Measurements from ENCODE around the gene INO80E. TPM values are rescaled to one million over a fixed set of nuclear protein-coding genes. Genes with fewer than 3 reads are reported as not detected.

The INO80E gene
- total and polyA plus RNA-seq, 2 of the 8 experiments (the other 6 are each of a cell fraction or from before 2014, with no cell fraction given) = 43.0 to 91.2 TPM

GRCh38 chr16:29996766-29997250 lies 767 bp downstream of the INO80E start:
- no peak overlapping the region for H3K4ac ChIP-seq (replicated peaks; ENCODE audit: insufficient read length, low read depth, low read length)
- peak overlapping the region in 3 of 4 experiments; percentile 24 to 81 (median 51); a peak in 5 of 7 replicates for H3K9ac ChIP-seq (replicated peaks in 1 of 4; ENCODE audit: extremely low read depth in 1 of 4, low read depth in 3 of 4, low read length in 3 of 4)
- H2BK120ac ChIP-seq (replicated peaks; ENCODE audit: low read depth, low read length) = no peak overlapping the region
- H4K8ac ChIP-seq (ENCODE audit: extremely low read depth, insufficient read depth, low read length) = 0 out of 2 replicates have a peak overlapping the region, but pooled peaks have one; percentile 64
- H3K27ac ChIP-seq (ENCODE audit: low read depth, low read length) = no peak overlapping the region
- 38% methylated on average over 9 of the region's 9 CpGs; no CpG with 5 or more reads in 1 of the 2 experiments for WGBS, 2 experiments (ENCODE audit: extremely low coverage in 1 of 2, insufficient coverage in 1 of 2, insufficient read length in 1 of 2, insufficient replicate concordance in 2 of 2, low coverage in 1 of 2, low lambda C conversion rate in 2 of 2, missing lambda C conversion rate in 1 of 2)
- no peak overlapping the region for H2BK12ac ChIP-seq (ENCODE audit: low read depth, low read length)
- no peak overlapping the region for H3K14ac ChIP-seq (ENCODE audit: insufficient read length)
- peaks cover 0 to 5% of the 10 kb centered on the region in 2 experiments for H4K20me1 ChIP-seq (replicated peaks in 1 of 2; ENCODE audit: control insufficient read depth in 1 of 2, insufficient read depth in 2 of 2, low read length in 2 of 2)
- peaks cover 3% of the 10 kb centered on the region; the same call in 1 of the 2 replicates for H3K79me1 ChIP-seq (ENCODE audit: low read depth, low read length)
- H3K79me2 ChIP-seq (ENCODE audit: control insufficient read depth in 1 of 2, insufficient read depth in 2 of 2, low read length in 2 of 2) = peaks cover 0 to 7% of the 10 kb centered on the region in 2 experiments; a peak in 1 of 4 replicates
- peak overlapping the region; percentile 85; the same call in 1 of the 2 replicates for H3K18ac ChIP-seq (ENCODE audit: extremely low read depth, low read length)
- DNase-seq (ENCODE audit: low read depth in 1 of 2, low spot score in 2 of 2) (no peak), FAIRE-seq (no peak)
- no peak overlapping the region for H3K23ac ChIP-seq (ENCODE audit: insufficient read length)
- peak overlapping the region; percentile 75 to 91 (median 80) for H3K4me3 ChIP-seq (ENCODE audit: extremely low read depth in 1 of 4, insufficient read depth in 2 of 4, low read depth in 3 of 4, low read length in 4 of 4)
- TF ChIP-seq E2F6 (IDR thresholded peaks at IDR 0.05) (peak; percentile 59), RAD21 (IDR thresholded peaks at IDR 0.05 in 1 of 2, conservative IDR thresholded peaks at IDR 0.05 in 1 of 2; ENCODE audit: low read depth in 2 of 2, low read length in 2 of 2) (no peak)
- no peak overlapping the region for H2AK5ac ChIP-seq (ENCODE audit: low read depth, low read length)
- CTCF ChIA-PET (ENCODE audit: partially characterized antibody) = interaction anchor here (0.6 to 1.6 kb wide), 4 partner anchors 9 to 40 kb away, joined by 3 to 6 read pairs (median 4); partner anchors contain the start of gene TLCD3B
- H3K4me2 ChIP-seq (ENCODE audit: insufficient read depth in 1 of 2, low read depth in 2 of 2, low read length in 2 of 2) = peak overlapping the region; percentile 78 to 92
- no peaks in the 10 kb centered on the region for H3K27me3 ChIP-seq (replicated peaks in 1 of 4; ENCODE audit: control insufficient read depth in 3 of 4, extremely low read depth in 1 of 4, insufficient read depth in 3 of 4, low read length in 3 of 4)
- H3K4me1 ChIP-seq (replicated peaks in 1 of 4; ENCODE audit: control insufficient read depth in 3 of 4, insufficient read depth in 4 of 4, low read length in 3 of 4) = peaks cover 0 to 13% (median 5%) of the 10 kb centered on the region in 4 experiments; a peak in 6 of 7 replicates
- 0 out of 2 replicates have a peak overlapping the region, but pooled peaks have one; percentile 16 for H2BK5ac ChIP-seq (ENCODE audit: low read depth, low read length)
- POLR2A ChIA-PET (ENCODE audit: partially characterized antibody) = interaction anchor here (0.7 to 5.5 kb wide), 6 partner anchors 9 to 109 kb away, joined by 3 to 34 read pairs (median 4); partner anchors contain the start of gene TAOK2
- peaks cover 9% of the 10 kb centered on the region; the same call in 1 of the 2 replicates for H3K23me2 ChIP-seq (ENCODE audit: low read depth, low read length)
- H2BK15ac ChIP-seq (ENCODE audit: low read length) = no peak overlapping the region; the same call in 1 of the 2 replicates
- no peak overlapping the region for H4K91ac ChIP-seq (replicated peaks; ENCODE audit: insufficient read length, low read length)
- no peaks in the 10 kb centered on the region for H3K9me3 ChIP-seq (ENCODE audit: insufficient read depth in 2 of 2, low read depth in 1 of 2, low read length in 1 of 2)
- peak overlapping the region; percentile 28; the same call in 1 of the 2 replicates for H2AFZ ChIP-seq (ENCODE audit: low read length)
- peaks cover 0 to 10% (median under 1%) of the 10 kb centered on the region in 4 experiments; a peak in 5 of 8 replicates for H3K36me3 ChIP-seq (ENCODE audit: control insufficient read depth in 2 of 4, insufficient read depth in 4 of 4, low read length in 3 of 4)
- H4K5ac ChIP-seq (ENCODE audit: insufficient read length, low read depth, low read length) = peak overlapping the region; percentile 58
- H2BK20ac ChIP-seq (ENCODE audit: low read length) = no peak overlapping the region
- peak overlapping the region; percentile 72 for H3K56ac ChIP-seq (replicated peaks; ENCODE audit: insufficient read length, low read depth, low read length)
